IMR-90 (cell line): Measurements from ENCODE around the gene MGME1. TPM values are rescaled to one million over a fixed set of nuclear protein-coding genes. Genes with fewer than 3 reads are reported as not detected.
A peak's percentile ranks its signal among the peaks of the same experiment; 100 is the strongest.

Source experiments
- ATAC-seq: fragments of 200-7000 bp; cut with Tn5 transposase; 2 replicates; pipeline ENCODE4 v1.9.1; 2020; ENCODE audit warnings: low read depth, mild to moderate bottlenecking, moderate library complexity
- BruUV-seq: library from RNA; stranded (reverse); fragments of 400-500 nt; replicated peaks from 2 replicates; lab custom pipeline; 2021; lab: Mats Ljungman, UMichigan
- CTCF ChIA-PET: fragments of 300-600 bp; formaldehyde crosslinking; extraction: SDS; loops from one replicate; lab custom pipeline; 2021; ENCODE audit warnings: antibody characterized with exemption; lab: Yijun Ruan, JAX
- POLR2A ChIA-PET: fragments of 300-600 bp; sonication (Branson Sonifier 250); formaldehyde crosslinking; loops from one replicate; lab custom pipeline; 2022; ENCODE audit warnings: antibody characterized with exemption; ENCODE audit not compliant: unreplicated experiment; lab: Charles Lee
- DNase-seq: peaks from one replicate; pipeline ENCODE4 v3.0.0; 2013
- H2AFZ ChIP-seq: replicated peaks from 2 replicates; pipeline ENCODE3; 2013; ENCODE audit warnings: low read length, mild to moderate bottlenecking; ENCODE audit not compliant: poor library complexity
- H2AK5ac ChIP-seq: 2 replicates; pipeline ENCODE4 v1.6.1; 2013; ENCODE audit warnings: low read depth, low read length, inconsistent platforms
- H2AK9ac ChIP-seq: replicated peaks from 2 replicates; pipeline ENCODE3; 2013; ENCODE audit warnings: mild to moderate bottlenecking, low read depth, low read length, moderate library complexity; ENCODE audit not compliant: poor library complexity
- H2BK120ac ChIP-seq: 2 replicates; pipeline ENCODE4 v1.6.1; 2013; ENCODE audit warnings: low read depth, low read length, inconsistent platforms
- H2BK15ac ChIP-seq: 3 replicates; pipeline ENCODE4 v1.6.1; 2013; ENCODE audit warnings: low read depth, low read length, inconsistent platforms
- H2BK20ac ChIP-seq: 2 replicates; pipeline ENCODE4 v1.6.1; 2013; ENCODE audit warnings: low read depth, mild to moderate bottlenecking, inconsistent platforms, low read length, moderate library complexity
- H2BK5ac ChIP-seq: 2 replicates; pipeline ENCODE4 v1.6.1; 2013; ENCODE audit warnings: mild to moderate bottlenecking, low read depth, low read length, inconsistent platforms; ENCODE audit not compliant: poor library complexity, severe bottlenecking
- H3K14ac ChIP-seq: replicated peaks from 2 replicates; pipeline ENCODE4 v1.6.1; 2013; ENCODE audit warnings: low read depth, low read length, inconsistent platforms
- H3K18ac ChIP-seq: 2 replicates; pipeline ENCODE4 v1.6.1; 2013; ENCODE audit warnings: low read depth, low read length, control low read depth
- H3K23ac ChIP-seq: 2 replicates; pipeline ENCODE4 v1.6.1; 2013; ENCODE audit warnings: low read depth, low read length, inconsistent platforms
- H3K27ac ChIP-seq: 2 replicates; pipeline ENCODE4 v1.5.1; 2013; ENCODE audit warnings: mild to moderate bottlenecking, control low read depth, low read length; ENCODE audit not compliant: insufficient read depth
- H3K27me3 ChIP-seq: 2 replicates; pipeline ENCODE4 v1.6.1; 2013; ENCODE audit warnings: low read length; ENCODE audit not compliant: control insufficient read depth, insufficient read depth
- H3K36me3 ChIP-seq: 2 replicates; pipeline ENCODE4 v1.6.1; 2013; ENCODE audit warnings: low read length, mixed read lengths; ENCODE audit not compliant: control insufficient read depth, insufficient read depth
- H3K4ac ChIP-seq: 2 replicates; pipeline ENCODE4 v1.6.1; 2013; ENCODE audit warnings: low read depth, low read length, inconsistent platforms
- H3K4me1 ChIP-seq: 2 replicates; pipeline ENCODE4 v1.6.1; 2013; ENCODE audit warnings: low read length, mixed read lengths; ENCODE audit not compliant: control insufficient read depth, insufficient read depth
- H3K4me2 ChIP-seq: 2 replicates; pipeline ENCODE4 v1.6.1; 2013; ENCODE audit warnings: low read depth, mild to moderate bottlenecking, control low read depth, low read length, moderate library complexity
- H3K4me3 ChIP-seq: 2 replicates; pipeline ENCODE4 v1.5.1; 2013; ENCODE audit warnings: low read depth, mild to moderate bottlenecking, control low read depth, low read length, moderate library complexity; ENCODE audit not compliant: insufficient read depth
- H3K56ac ChIP-seq: 2 replicates; pipeline ENCODE4 v1.6.1; 2013; ENCODE audit warnings: low read length, inconsistent platforms; ENCODE audit not compliant: insufficient read depth; ENCODE audit errors: extremely low read depth
- H3K79me1 ChIP-seq, 2 experiments: 2 replicates each; pipeline ENCODE4 v1.6.1; 2013; ENCODE audit warnings: low read length in 2 of 2, inconsistent platforms in 1 of 2, low read depth in 1 of 2
- H3K9ac ChIP-seq: 2 replicates; pipeline ENCODE4 v1.6.1; 2013; ENCODE audit warnings: low read depth, low read length, control low read depth
- H3K9me1 ChIP-seq: 2 replicates; pipeline ENCODE4 v1.6.1; 2013; ENCODE audit warnings: low read length, inconsistent platforms; ENCODE audit not compliant: insufficient read depth
- H3K9me3 ChIP-seq: 2 replicates; pipeline ENCODE4 v1.6.1; 2013; ENCODE audit warnings: low read length; ENCODE audit not compliant: control insufficient read depth, insufficient read depth
- H4K20me1 ChIP-seq: 2 replicates; pipeline ENCODE4 v1.6.1; 2013; ENCODE audit warnings: low read length, inconsistent platforms; ENCODE audit not compliant: insufficient read depth
- H4K5ac ChIP-seq: 2 replicates; pipeline ENCODE4 v1.6.1; 2013; ENCODE audit warnings: mild to moderate bottlenecking, low read depth, low read length, control low read depth
- H4K8ac ChIP-seq, 2 experiments: 2 replicates each; pipeline ENCODE4 v1.6.1; 2013; ENCODE audit warnings: low read depth in 2 of 2, low read length in 2 of 2, control low read depth in 1 of 2, inconsistent platforms in 1 of 2
- H4K91ac ChIP-seq: 2 replicates; pipeline ENCODE4 v1.6.1; 2013; ENCODE audit warnings: low read depth, low read length, inconsistent platforms; ENCODE audit not compliant: insufficient read depth
- CEBPB ChIP-seq: IDR thresholded peaks from 2 replicates; pipeline ENCODE4 v1.6.1; 2012; ENCODE audit warnings: low read depth, low read length, improper control_type of control experiment
- FOS ChIP-seq: fragments of 150-350 bp; IDR thresholded peaks from 2 replicates; pipeline ENCODE4 v1.6.1; 2016; ENCODE audit warnings: low read depth, low read length
- MAFK ChIP-seq: IDR thresholded peaks from 2 replicates; pipeline ENCODE4 v1.6.1; 2012; ENCODE audit warnings: low read depth, low read length, improper control_type of control experiment
- MAZ ChIP-seq: IDR thresholded peaks from 2 replicates; pipeline ENCODE4 v1.6.1; 2012; ENCODE audit warnings: low read depth, mild to moderate bottlenecking, low read length, improper control_type of control experiment, moderate library complexity, borderline replicate concordance
- MXI1 ChIP-seq: IDR thresholded peaks from 2 replicates; pipeline ENCODE4 v1.6.1; 2012; ENCODE audit warnings: low read depth, mild to moderate bottlenecking, low read length, moderate library complexity, borderline replicate concordance
- NFE2L2 ChIP-seq: fragments of 150-350 bp; IDR thresholded peaks from 2 replicates; pipeline ENCODE4 v1.6.1; 2016; ENCODE audit warnings: low read depth, mild to moderate bottlenecking, low read length
- POLR2A ChIP-seq: IDR thresholded peaks from 2 replicates; pipeline ENCODE4 v1.6.1; 2012; ENCODE audit warnings: mild to moderate bottlenecking, low read depth, low read length
- RAD21 ChIP-seq: IDR thresholded peaks from 2 replicates; pipeline ENCODE4 v1.6.1; 2012; ENCODE audit warnings: low read length, improper control_type of control experiment
- RCOR1 ChIP-seq: IDR thresholded peaks from 2 replicates; pipeline ENCODE4 v1.6.1; 2012; ENCODE audit warnings: mild to moderate bottlenecking, low read length, improper control_type of control experiment; ENCODE audit not compliant: insufficient replicate concordance
- RFX5 ChIP-seq: IDR thresholded peaks from 2 replicates; pipeline ENCODE4 v1.8.0; 2012; ENCODE audit warnings: low read depth, mild to moderate bottlenecking, low read length, moderate library complexity
- SMC3 ChIP-seq: fragments of 150-350 bp; IDR thresholded peaks from 2 replicates; pipeline ENCODE4 v1.6.1; 2016; ENCODE audit warnings: low read depth, mild to moderate bottlenecking, antibody characterized with exemption, low read length, moderate library complexity
- WGBS, 2 experiments: methylation state at CpG; one replicate each; pipeline versions ENCODE4 v1.1.5 to v1.1.7; 2013; ENCODE audit warnings: missing lambda C conversion rate in 2 of 2; ENCODE audit not compliant: insufficient read length in 1 of 2; ENCODE audit errors: extremely low coverage in 2 of 2; 5-methylcytosine and 5-hydroxymethylcytosine counted together
- dilution Hi-C: fragments of 300-500 bp; cut with HindIII; formaldehyde crosslinking; loops from one replicate; pipeline ENCODE4 v1.14.3; 2018; ENCODE audit warnings: low sequenced_read_pairs; ENCODE audit not compliant: unreplicated experiment
- in situ Hi-C: fragments of 300-500 bp; cut with MboI; formaldehyde crosslinking; loops from 3 replicates; pipeline ENCODE4 v1.14.3; 2019; ENCODE audit warnings: low sequenced_read_pairs, inconsistent platforms, mixed read lengths
- intact Hi-C: fragments of 100-400 bp; cut with micrococcal nuclease; formaldehyde crosslinking; loops from 2 replicates; pipeline ENCODE4 v1.10.0; 2022
- polyA plus RNA-seq, 3 experiments: library from polyadenylated mRNA; depleted of rRNA; stranded (reverse); fragments of >200 nt; gene quantifications; 2 replicates each; pipeline ENCODE4 v1.2.3, GENCODE V29; 2012; ENCODE audit warnings: low replicate concordance in 1 of 3
- total RNA-seq: library from RNA; depleted of rRNA; stranded (reverse); fragments of >200 nt; gene quantifications from 2 replicates; pipeline ENCODE4 v1.2.3, GENCODE V29; 2012
- TF ChIP-seq, protein P1 (sequence below): fragments of 150-350 bp; IDR thresholded peaks from 2 replicates; pipeline ENCODE4 v1.6.1; 2017; ENCODE audit warnings: mild to moderate bottlenecking, antibody characterized with exemption, low read length, low read depth
- TF ChIP-seq, protein P2 (sequence below): fragments of 150-350 bp; IDR thresholded peaks from 2 replicates; pipeline ENCODE4 v1.6.1; 2016; ENCODE audit warnings: low read depth, mild to moderate bottlenecking, low read length, moderate library complexity, borderline replicate concordance

MGME1 gene
- total and polyA plus RNA-seq, 2 of the 4 experiments (the other 2 are of a cell fraction) = 7.2 to 9.3 TPM

DNA sequence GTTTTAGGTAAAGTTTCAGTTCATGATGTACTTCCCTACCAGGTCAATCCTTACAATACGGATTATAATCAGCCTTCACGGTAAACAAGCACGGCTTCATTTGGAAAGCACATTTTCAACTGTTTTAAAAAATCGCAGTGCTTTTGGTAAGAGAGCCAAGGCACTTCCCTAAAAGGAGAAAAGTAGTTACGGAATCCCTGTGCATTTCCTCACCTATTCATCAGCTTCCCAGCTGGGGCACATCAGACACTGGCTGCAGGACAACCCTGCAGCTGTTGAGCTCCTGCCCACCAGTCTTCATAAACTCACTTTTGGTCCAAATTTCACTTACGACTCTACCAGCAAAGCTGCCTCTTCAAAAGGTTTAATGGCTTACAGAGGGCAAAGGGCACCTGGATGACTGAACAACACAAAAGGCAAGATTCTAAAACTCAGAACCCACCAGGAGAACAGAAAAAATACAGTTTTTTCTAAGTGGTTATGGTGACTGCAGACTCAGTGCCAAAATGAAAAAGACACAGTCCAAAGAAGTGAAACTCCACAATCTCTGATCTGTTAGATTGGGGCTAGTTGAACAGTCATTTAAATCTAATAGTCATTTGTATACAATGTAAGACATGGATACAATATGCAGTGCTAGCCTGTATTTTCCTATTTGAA lies 7.8 kb upstream of the MGME1 start:
- Histone ChIP-seq H3K23ac (peak overlapping the region; percentile 14), H3K4me1 (peaks cover 32% of the 10 kb centered on the region), H2BK120ac (no peak overlapping the region), H3K27me3 (no peaks in the 10 kb centered on the region), H3K4me3 (no peak overlapping the region), H3K4ac (0 out of 2 replicates have a peak overlapping the region, but pooled peaks have one; percentile 2), H3K27ac (no peak overlapping the region; the same call in 1 of the 2 replicates), H3K56ac (no peak overlapping the region), H2AK9ac (peak overlapping the region; percentile 22), H3K9ac (no peak overlapping the region), H3K79me1 (peaks cover 3 to 46% of the 10 kb centered on the region in 2 experiments; a peak in 2 of 4 replicates), H3K18ac (no peak overlapping the region), H2AK5ac (no peak overlapping the region), H4K8ac (peak overlapping the region in 1 of 2 experiments; percentile 7; a peak in 1 of 4 replicates), H3K9me1 (peaks cover 24% of the 10 kb centered on the region), H4K20me1 (peaks cover 98% of the 10 kb centered on the region), H3K4me2 (peak overlapping the region; percentile 44), H2BK15ac (no peak overlapping the region), H4K91ac (no peak overlapping the region), H2AFZ (no peak overlapping the region), H2BK20ac (no peak overlapping the region), H2BK5ac (peak overlapping the region; percentile 77), H4K5ac (no peak overlapping the region), H3K36me3 (peaks cover 16% of the 10 kb centered on the region), H3K14ac (no peak overlapping the region), H3K9me3 (no peaks in the 10 kb centered on the region)
- whole genome bisulfite sequencing, 2 experiments = no CpG with 5 or more reads among the region's 6 CpGs
- intact Hi-C loops (no loop called here), in situ Hi-C loops (no loop called here), dilution Hi-C loops (no loop called here)
- DNase-seq (peak; percentile 66), ATAC-seq (no peak)
- ChIA-PET POLR2A (no interaction called here), CTCF (no interaction called here)
- TF ChIP-seq SMC3 = no peak
- TF ChIP-seq FOS = no peak
- TF ChIP-seq MAFK = no peak
- TF ChIP-seq RAD21 = no peak
- TF ChIP-seq MAZ = no peak
- no peak for TF ChIP-seq MXI1
- no peak for TF ChIP-seq NFE2L2
- TF ChIP-seq, protein P1, sequence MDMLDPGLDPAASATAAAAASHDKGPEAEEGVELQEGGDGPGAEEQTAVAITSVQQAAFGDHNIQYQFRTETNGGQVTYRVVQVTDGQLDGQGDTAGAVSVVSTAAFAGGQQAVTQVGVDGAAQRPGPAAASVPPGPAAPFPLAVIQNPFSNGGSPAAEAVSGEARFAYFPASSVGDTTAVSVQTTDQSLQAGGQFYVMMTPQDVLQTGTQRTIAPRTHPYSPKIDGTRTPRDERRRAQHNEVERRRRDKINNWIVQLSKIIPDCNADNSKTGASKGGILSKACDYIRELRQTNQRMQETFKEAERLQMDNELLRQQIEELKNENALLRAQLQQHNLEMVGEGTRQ = no peak
- TF ChIP-seq RCOR1 = no peak
- TF ChIP-seq, protein P2, sequence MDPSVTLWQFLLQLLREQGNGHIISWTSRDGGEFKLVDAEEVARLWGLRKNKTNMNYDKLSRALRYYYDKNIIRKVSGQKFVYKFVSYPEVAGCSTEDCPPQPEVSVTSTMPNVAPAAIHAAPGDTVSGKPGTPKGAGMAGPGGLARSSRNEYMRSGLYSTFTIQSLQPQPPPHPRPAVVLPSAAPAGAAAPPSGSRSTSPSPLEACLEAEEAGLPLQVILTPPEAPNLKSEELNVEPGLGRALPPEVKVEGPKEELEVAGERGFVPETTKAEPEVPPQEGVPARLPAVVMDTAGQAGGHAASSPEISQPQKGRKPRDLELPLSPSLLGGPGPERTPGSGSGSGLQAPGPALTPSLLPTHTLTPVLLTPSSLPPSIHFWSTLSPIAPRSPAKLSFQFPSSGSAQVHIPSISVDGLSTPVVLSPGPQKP = no peak
- no peak for TF ChIP-seq POLR2A
- no peak for TF ChIP-seq RFX5
- TF ChIP-seq CEBPB = no peak
- BruUV-seq = no TSS peak
